ENCODE results near the gene BCL7B.

GRCh38 chr7:73569042-73569608, 11.6 kb upstream of the BCL7B start:
- TF ChIP-seq POLR2A (IDR thresholded peaks at IDR 0.05; ENCODE audit: low read depth) (no peak), CTCF (IDR thresholded peaks at IDR 0.05) (no peak), EP300 (IDR thresholded peaks at IDR 0.05) (no peak), POLR2AphosphoS5 (IDR thresholded peaks at IDR 0.05) (no peak)
